CD4-positive, alpha-beta T cell treated with Interferon alpha-2 for 1 hour (primary cell): Measurements from ENCODE around the gene LRRC71.

Experiments used
- DNase-seq, 2 donors: peaks; one replicate each; pipeline ENCODE4 v3.0.0-alpha.2; 2020 to 2022

Gene LRRC71

DNA sequence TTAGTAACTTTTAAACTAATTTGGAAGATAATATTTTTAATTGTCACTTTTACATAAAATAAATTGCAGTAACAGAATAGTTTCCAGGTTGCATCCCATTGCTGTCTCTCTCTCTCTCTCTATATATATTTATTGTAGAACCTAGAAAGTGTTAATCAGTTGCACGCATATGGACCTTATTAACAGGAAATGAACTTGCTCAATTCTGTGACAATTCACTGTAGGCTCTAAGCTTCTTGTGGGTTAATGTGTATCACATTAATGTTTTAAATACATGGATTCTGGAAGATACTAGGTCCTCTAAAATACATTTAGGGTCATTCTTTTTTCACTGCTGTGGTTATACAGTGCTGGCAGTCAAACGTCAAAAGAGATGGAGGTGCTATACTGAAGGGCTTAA is 33.1 kb downstream of the LRRC71 start:
- DNase-seq, result no peak

- DNase-seq, result no peak
These were observed 35.9 kb downstream of the LRRC71 start for GRCh38 chr1:156956333-156956732.

DNA sequence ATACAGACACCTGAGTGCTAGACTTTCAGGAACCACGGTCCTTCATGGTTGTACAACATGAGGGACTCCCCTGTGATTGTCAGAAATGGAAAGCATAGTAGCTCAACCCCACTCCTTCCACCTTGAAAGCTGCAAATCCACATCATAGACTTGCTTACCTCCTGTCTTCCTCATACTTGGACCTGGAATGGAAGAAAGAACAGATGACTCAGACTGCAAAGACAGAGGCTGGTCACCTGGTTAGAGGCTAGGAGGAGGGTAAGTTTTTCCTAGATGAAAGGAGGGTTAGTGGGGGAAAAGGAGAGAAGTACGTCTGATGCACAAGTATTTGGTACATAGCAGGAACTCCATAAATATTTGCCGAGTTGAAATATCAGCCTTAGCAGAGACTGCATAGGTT is 37.2 kb downstream of the LRRC71 start:
- no peak for DNase-seq

GRCh38 chr1:156958247-156958714 is 37.8 kb downstream of the LRRC71 start:
- no peak for DNase-seq

DNA sequence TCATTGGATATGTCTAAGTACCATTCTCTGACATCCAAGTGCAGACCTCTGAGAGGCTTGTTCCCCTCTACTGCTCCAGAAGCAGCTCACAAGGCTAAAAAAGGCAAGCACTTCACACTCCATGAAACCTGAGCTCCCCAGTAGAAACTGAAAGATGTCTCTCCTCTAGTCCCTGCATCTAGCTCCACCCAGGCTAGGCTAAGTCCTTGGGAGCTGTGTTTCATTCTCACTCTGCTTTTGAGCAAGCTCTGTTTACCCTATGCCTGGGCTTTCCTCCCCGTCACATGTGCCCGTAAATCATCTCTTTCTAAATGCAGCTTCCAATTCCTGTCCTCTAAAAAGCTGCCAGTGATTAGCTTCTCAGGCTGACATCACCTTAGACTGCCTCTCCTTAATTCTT is 39.0 kb downstream of the LRRC71 start:
- no peak for DNase-seq

- DNase-seq, result no peak
These were observed 39.5 kb downstream of the LRRC71 start for GRCh38 chr1:156959925-156960324.

GRCh38 chr1:156961709-156962108 is 41.3 kb downstream of the LRRC71 start:
- peak; percentile 9 to 55 for DNase-seq

DNA sequence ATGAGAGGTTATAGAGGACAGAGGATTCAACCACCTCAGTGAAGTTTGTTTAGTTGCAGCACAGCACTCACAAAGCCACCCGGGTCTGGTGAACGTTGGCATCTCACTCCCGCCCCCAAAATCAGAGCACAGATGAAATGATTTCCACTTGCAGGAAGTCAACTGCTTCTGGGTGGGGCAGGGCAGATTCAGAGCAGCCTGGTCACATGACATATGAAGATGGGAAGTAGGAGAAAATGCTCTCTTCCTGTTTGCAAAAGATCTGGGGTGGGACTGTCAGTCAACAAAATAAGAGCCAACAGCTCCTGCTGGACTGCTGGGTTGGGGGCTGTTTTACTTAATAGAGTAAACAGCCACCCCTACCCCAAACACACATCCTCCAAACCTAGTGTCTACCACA is 43.2 kb downstream of the LRRC71 start:
- peak; percentile 61 to 62 for DNase-seq

DNA sequence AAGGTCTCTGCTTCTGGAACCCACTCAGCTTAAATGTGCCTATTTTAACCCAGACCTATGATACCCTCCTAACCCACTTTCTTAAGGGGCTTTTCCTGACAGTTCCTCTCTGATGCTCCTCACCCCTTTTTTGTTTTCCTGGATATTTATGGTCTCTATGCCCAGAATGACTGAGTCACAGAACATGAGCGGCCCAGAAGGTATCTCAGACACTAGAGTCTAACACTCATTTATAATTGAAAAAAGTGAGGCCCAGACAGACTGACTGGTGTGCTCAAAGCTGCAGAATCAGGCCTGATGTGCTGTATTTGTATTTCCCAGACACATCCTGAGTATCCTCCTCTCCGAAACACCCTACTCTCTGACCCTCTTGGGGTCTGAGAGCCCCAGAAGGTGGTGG is 44.0 kb downstream of the LRRC71 start:
- DNase-seq, result no peak

GRCh38 chr1:156969496-156969895 is 49.1 kb downstream of the LRRC71 start:
- no peak for DNase-seq

DNA sequence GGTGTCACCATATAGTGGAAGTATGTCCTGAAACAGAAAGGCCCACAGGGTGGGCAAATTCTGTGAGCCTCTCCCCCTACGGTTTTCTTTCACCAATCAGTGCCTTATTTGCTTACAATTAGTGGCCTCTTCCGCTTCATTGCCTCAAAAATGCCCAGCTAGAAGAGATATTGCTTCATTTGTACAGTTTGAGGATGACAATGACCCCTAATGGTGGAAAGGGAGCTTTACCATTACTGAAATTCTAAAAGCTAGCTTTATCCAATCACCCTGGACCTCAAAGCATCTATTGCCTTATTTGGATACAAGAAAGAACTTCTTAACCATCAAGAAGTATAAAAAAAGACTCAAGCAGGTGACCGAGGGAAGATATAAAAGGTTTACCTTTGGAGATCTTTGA is 49.6 kb downstream of the LRRC71 start:
- peak in 1 of 2 donors; percentile 30 for DNase-seq

DNA sequence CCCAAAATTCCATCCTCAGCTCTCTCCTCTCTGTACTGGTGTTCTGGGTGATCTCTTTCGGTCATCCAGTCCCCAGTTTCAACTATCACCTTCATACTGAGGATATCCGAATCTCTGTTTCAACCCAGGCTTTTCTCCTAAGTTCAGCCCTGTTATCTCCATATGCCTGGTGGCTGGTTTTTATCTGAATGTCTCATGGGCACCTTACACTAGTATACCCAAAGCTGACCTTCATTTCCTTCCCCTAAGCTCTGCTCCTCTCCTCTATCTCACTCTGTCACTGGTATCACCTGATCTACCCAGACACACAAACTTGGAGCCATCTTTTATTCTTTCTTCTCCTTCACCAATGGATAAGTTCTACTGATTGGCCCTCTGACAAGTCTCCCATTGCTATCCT is 53.0 kb downstream of the LRRC71 start:
- no peak for DNase-seq

DNA sequence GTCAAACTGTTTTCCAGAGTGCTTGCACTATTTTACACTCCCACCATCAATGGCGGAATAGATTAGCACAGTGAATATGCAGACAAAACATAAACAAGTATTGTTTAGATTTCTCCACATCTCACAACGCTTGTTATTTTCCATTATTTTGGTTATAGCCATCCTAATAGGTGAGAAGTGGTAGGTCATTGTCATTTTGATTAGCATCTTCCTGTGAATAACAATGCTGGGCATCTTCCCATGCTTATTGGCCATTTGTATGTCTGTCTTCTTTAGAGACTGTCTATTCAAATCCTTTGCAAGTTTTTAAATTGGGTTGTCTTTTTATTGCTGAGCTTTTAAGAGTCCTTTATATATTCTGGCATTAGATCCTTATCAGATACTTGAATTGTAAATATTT is 54.7 kb downstream of the LRRC71 start:
- no peak for DNase-seq

GRCh38 chr1:156980551-156980950 is 60.1 kb downstream of the LRRC71 start:
- DNase-seq, result no peak
